ENCODE results near the gene PTK6.
"Not testable (repeated sequence)": the region's sequence is repeated elsewhere in the genome, so short reads cannot be mapped to it uniquely, and the experiment has no call there.

PTK6 gene

DNA sequence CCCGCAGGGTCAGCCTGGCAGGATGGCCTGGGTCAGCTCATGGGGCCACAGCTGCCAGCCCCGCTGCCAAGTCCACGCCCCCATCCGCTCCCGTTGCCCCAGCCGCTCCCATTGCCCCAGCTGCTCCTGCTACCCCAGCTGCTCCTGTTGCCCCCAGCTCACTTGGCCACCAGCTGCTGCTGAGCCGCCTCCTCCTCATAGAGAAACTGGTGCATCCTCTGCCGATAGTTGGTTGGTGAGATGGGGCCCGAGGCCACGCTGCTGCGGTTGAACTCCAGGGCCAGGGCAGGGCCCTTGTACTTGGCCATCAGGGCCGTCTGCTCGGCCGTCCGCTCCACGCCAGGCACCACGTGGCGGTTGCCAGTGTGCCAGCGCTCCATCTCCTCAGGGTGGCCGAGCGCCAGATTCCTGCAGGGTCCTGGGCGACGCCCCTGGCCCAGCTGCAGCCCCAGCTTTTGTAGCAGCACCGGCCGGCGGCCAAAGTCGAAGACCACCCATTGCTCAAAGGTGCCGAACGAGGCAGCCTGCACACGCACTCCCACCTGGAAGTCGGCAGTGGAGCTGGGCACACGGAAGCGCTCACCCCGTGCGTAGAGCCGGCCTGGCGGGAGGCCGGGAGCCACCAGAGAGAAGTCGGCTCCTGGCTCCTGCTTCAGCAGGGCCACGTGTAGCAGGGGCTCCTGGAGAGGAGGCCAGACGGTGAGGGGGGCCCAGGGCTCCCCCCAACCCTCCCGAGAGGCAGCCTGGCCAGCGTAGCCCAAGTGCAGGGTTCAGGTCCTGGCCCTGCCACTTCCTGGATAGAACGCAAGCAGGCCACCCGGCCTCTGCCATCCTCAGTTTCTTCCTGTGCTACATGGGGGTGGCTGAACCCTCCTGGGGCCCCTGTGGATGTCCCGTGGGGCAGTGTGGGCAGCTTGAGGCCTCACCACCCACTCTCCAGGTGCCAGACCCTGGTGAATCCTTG lies 32.1 kb upstream of the PTK6 start:
- DNase-seq = no peak

GRCh38 chr20:63568170-63568981 lies 31.2 kb upstream of the PTK6 start:
- no peak for DNase-seq

GRCh38 chr20:63567386-63568169 lies 30.4 kb upstream of the PTK6 start:
- DNase-seq = no peak

DNA sequence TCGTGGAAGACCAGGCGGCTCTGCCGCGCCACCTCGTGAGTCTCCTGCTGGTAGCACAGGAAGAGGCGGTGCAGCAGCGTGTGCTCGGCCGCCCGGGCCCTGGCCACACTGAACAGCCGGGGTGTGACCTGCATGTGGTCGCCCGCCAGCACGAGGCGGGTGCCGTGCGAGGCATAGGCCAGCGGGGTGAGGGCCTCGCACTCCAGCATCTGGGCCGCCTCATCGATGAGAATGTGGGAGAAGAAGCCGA lies 29.9 kb upstream of the PTK6 start:
- DNase-seq = no peak

DNA sequence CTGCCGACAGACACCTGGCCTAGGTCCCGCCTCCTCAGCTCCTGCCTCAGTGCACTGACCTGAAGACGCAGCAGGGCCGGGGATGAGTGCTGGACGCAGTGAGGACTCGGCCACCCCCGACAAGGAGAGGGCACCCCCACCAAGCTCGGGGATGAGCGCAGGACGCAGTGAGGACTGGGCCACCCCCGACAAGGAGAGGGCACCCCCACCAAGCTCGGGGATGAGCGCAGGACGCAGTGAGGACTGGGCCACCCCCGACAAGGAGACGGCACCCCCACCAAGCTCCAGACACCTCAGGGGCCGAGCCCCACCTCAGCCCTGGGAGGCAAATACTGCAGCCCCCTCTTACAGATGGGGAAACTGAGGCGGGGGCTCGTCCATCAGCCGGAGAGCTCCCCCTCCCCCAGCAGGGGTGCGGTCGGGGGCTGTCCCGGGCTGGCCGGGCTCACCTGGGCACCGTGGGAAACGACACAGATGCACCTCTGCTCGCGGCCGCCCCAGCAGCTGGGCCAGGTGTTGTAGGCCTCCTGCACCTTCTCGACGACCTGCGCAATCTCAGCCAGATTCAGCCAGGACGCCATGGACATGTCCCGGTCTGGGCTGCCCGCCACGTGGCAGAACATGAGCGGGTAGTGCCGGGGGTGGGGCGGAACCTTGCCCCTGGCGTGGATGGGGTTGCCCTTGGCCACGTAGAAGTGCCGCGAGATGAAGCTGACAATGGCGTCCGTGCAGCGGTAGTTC lies 29.4 kb upstream of the PTK6 start:
- DNase-seq = no peak

GRCh38 chr20:63565699-63566335 lies 28.6 kb upstream of the PTK6 start:
- no peak for DNase-seq

DNA sequence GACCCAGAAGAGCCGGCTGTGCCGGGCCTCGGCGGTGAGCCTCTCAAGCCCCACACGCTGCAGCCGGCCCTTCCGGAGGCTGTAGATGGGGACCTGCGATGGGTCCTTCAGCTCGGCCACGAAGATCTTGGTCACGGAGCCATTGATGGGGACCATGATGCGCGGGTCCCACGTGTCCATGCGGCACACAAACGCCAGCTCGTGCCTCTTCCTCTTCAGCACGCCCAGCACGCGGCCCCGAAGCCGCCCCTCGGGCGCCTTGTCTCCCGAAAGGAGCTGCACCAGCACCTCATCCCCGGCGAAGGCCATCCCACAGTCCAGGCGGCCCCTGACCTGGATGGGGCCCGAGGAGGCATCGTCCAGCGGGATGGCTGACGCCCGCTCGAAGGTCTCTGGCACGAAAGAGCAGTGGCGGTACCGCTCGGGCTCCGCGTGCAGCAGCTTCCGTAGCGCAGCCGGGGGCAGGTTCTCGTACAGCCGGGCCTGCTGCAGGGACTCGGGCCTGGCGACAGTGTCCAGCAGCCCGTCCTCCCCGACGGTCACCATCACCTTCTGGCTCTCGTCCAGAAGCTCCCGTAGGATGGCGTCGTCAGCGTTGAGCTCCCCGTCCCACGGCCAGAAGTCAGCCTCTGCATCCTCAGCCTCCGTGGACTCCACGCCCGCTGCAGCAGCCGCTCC lies 28.0 kb upstream of the PTK6 start:
- no peak for DNase-seq

DNA sequence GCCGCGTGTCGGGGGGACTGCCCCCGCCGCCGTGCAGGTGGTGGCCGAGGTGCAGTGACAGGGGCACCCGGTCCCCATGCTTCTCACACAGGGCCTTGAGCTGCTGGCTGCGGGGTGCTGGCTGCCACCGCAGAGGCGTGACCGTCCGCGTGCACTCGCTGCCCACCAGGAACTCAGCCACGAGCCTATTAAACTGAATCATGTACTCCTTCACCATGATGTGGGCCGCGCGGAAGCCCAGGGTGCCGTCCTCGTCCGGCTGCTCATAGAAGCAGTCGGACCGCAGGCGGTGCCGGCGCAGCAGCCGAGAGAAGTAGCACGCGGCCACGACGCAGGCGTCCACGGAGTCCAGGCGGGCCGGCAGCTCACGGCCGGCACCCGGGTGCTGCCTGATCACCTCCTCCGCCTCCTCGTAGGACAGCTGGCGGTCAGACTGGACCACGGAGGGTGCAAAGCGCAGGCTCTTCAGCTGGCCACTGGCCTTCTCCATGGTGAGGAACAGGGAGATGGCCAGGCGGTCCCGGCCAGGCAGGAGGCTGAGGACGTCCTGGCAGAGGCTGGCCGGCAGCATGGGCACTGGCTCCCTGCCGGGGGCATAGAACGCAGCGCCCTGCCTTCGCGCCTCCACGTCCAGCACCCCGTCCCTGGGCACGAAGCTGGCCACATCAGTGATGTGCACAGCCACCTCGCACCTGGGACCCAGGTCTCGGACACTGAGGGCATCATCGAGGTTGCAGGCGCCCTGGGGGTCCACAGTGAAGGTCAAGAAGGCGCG lies 27.0 kb upstream of the PTK6 start:
- no peak for DNase-seq

- DNase-seq = no peak
Measured at GRCh38 chr20:63563225-63563935, 26.2 kb upstream of the PTK6 start.

DNA sequence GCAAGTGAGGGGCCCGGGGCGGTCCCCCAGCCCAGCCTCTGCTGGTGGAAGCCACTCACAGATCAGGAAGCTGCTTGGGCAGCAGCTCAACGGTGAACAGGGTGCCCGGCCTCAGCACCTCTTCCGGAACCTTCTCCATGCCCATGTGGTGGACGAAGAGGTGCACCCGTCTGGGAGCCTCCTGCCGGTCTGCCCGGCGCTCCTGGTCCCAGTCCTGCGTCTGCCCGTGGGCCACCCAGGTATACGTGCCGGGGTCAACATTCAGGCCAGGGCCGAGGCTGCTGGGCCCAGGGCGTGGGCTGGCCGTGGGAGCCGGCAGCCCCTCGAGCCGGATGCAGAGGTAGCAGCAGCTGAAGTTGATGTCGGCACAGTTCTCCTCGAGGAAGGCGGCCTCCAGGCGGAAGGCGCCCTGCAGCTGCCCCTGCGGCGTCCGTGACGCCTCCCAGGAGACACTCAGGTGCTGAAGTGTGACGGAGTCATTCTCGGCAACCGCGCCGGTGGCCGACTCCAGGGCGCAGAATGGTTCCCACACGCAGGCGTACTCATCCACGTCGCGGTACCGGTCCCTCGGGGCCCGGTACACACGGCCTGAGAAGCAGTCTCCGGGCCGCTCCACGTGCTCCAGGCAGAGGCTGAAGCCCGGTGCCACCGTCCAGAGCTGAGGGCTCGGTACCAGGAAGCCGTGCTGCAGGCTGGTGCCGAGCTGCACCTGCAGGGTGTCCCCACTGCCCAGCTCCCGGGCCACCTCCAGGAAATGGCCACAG lies 25.5 kb upstream of the PTK6 start:
- no peak for DNase-seq

DNA sequence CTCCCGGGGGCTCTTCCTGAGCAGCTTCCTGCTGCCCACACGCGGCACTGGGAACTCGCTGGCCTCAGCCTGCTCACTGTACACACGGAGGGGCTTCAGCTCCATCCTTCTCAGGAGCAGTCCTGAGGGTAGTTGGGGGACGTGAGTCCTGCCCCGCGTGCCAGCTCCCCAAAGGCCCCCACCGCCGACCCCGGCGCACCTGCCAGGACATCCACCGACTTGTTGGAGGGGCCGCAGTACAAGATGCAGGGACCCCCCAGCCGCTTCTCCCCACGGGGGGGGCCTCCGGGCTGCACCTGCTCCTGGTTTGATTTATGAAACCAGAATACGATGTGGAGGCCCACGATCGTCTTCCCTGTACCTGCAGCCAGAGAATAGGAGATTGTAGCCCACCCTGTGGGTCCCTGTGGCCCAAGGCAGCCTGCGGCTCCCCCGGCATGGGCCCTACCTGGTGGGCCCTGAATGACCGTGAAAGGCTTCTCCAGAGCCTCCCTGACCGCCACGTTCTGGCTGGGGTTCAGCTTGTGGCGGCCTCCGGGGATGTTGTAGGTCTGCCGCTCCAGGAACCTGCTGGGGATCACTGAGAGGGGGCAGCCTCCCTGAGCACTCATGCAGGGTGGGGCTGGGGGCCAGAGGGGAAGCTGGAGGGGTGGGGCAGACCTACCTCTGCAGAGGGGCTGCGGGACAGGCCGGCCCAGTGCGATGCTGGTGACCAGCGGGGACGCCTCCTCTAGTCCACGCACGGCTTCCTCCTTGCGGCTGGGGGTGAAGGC lies 24.6 kb upstream of the PTK6 start:
- no peak for DNase-seq

DNA sequence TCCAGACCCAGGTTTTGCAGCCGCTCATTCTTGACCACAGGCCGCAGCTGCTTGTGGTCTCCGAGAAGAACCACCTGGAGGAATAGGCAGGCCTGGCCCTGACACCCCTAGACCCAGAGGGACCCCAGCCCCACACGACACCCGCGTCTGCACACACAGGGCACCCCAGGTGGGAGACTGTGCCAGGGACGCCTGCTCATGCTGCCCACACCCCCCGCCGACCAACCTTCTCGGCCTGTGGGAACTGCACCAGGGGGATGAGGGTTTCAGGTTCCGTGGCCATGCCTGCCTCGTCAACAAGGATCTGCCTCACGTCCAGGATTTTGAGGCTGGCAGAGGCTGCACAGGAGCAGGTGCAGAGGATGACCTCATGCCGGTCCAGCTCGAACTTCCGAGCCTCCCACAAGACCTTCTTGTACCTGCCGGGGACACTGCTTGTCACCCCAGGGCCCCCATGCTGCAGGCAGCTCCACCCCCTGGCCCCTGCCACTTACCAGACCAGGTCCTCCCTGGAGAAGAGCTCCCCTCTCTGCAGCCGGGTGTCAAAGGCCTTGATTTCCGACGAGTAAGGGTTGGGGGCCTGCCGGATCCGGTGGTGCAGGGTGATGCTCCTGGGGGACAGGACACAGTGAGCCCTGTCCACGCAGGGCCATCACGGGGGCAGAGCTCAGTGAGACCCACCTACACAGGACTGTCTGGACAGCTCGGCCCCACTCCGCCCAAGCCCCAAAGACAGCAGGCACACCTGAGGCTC lies 23.9 kb upstream of the PTK6 start:
- no peak for DNase-seq

DNA sequence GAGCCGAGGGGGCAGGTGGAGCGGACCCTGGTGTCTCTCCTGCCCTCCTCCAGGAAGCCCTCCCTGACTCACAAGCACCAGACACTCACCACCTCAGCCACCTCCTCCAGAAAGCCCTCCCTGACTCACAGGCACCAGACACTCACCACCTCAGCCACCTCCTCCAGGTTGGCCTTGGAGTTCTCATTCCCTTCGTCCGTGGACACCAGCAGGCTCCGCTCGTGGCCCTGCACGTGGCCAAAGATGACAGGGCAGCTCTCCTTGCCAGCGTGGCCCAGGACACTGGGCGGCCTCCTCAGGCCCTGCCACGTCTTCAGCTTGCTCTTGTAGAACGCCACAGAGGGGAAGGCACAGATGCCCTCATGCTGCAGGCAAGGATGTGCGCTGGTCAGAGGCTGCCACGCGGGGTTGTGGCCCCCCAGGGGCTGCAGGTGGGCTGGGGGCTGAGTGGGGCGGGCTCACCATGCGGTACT lies 23.2 kb upstream of the PTK6 start:
- DNase-seq = no peak

DNA sequence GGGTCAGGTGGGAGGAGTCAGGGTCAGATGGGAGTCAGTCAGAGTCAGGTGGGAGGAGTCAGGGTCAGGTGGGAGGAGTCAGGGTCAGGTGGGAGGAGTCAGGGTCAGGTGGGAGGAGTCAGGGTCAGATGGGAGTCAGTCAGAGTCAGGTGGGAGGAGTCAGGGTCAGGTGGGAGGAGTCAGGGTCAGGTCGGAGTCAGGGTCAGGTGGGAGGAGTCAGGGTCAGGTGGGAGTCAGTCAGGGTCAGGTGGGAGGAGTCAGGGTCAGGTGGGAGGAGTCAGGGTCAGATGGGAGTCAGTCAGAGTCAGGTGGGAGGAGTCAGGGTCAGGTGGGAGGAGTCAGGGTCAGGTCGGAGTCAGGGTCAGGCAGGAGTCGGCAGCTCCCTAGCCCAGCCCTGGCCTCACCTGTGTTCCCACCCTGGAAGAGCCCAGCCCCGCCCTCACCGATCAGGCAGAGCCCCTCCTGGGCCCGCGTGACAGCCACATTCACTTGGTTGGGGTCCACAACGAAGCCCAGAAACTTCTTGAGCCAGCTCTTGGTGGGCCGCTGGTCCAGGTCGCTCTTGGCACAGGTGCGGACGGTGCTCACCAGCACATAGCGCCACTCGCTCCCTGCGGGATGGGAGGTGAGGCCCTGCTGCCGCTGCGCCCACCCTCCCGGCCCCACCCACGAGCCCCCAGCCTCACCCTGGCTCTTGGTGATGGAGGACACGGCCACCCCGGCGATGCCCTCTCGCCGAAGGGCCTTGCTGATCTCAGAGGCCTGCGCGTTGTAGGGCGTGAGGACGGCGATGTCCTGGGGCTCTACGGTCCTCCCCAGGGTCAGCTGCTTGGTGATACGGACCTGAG lies 22.5 kb upstream of the PTK6 start:
- not testable (repeated sequence) for DNase-seq

GRCh38 chr20:63558804-63559484 lies 21.8 kb upstream of the PTK6 start:
- no peak for DNase-seq

GRCh38 chr20:63557481-63557891 lies 20.3 kb upstream of the PTK6 start:
- no peak for DNase-seq
